ENCODE measurements around the gene PLIN4. TPM values are rescaled to one million over a fixed set of nuclear protein-coding genes. Genes with fewer than 3 reads are reported as not detected.

The PLIN4 gene
- total RNA-seq, 1 donor from 2014 or later: 69.5 TPM

DNA sequence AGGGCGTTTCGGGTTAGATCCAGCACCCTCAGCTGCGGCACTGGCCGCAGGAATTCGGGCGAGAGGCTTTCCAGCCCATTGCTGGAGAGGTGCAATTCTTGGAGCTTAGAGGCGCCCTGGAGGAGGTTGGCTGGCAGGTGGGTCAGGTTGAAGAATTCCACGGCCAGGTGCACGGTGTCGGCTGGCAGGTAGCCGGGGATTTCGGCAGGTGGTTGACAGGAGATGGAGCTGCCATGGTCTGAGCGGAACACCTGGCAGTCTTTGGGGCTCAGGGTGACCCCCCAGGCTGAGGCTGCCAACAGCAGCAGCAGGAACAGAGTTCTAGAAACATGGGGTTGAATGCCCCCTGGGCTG is 20.3 kb upstream of the PLIN4 start:
- no peak overlapping the region for H3K27ac ChIP-seq
- no peak for TF ChIP-seq POLR2AphosphoS5 (IDR thresholded peaks at IDR 0.05; ENCODE audit: insufficient read depth in 1 of 2, low read depth in 1 of 2)
- TF ChIP-seq CTCF (IDR thresholded peaks at IDR 0.05): no peak
- no peak for TF ChIP-seq POLR2A (IDR thresholded peaks at IDR 0.05)
- peaks cover 11% of the 10 kb centered on the region for H3K4me1 ChIP-seq
- intact Hi-C loops (cut with DNase I): no loop called here
- no peaks in the 10 kb centered on the region for H3K27me3 ChIP-seq
- no peaks in the 10 kb centered on the region for H3K36me3 ChIP-seq
- DNase-seq (ENCODE audit: extremely low spot score in 2 of 2): no peak
- no peak overlapping the region for H3K4me3 ChIP-seq
- H3K9me3 ChIP-seq: no peaks in the 10 kb centered on the region

DNA sequence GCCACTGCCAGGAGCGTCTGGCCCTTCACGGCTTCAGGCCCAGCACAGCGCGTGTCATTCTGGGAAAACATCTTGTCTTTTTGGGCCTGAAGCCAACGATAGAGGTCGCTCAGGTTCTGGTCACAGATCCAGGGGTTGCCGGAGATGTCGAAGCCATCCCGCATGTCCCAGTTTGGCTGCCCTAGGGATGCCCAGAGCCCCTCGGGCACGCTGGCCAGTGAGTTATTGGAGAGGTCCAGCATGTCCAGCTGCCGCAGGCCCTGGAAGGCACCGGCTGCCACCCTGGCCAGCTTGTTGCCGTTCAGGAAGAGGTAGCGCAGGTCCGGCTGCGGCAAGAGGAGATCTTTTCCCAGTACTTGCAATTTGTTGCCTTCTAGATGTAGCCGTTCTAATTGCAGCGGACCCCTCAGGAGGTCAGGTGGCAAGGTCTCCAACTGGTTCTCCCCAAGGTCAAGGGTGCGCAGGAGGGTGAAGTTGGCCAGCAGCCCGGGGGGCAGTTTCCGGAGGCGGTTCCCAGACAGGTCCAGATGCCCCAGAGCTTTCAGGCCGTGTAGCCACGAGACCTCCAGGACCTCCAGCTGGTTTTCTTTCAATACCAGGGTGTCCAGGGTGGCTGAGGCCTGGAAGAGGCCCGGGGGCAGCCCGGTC is 19.8 kb upstream of the PLIN4 start:
- intact Hi-C loops (cut with DNase I): no loop called here
- Histone ChIP-seq H3K4me3 (no peak overlapping the region), H3K27me3 (no peaks in the 10 kb centered on the region), H3K27ac (no peak overlapping the region), H3K36me3 (no peaks in the 10 kb centered on the region), H3K9me3 (no peaks in the 10 kb centered on the region), H3K4me1 (peaks cover 11% of the 10 kb centered on the region)
- no peak for DNase-seq (ENCODE audit: extremely low spot score in 2 of 2)
- TF ChIP-seq POLR2AphosphoS5 (IDR thresholded peaks at IDR 0.05; ENCODE audit: insufficient read depth in 1 of 2, low read depth in 1 of 2) (no peak), CTCF (IDR thresholded peaks at IDR 0.05) (no peak), POLR2A (IDR thresholded peaks at IDR 0.05) (no peak)

DNA sequence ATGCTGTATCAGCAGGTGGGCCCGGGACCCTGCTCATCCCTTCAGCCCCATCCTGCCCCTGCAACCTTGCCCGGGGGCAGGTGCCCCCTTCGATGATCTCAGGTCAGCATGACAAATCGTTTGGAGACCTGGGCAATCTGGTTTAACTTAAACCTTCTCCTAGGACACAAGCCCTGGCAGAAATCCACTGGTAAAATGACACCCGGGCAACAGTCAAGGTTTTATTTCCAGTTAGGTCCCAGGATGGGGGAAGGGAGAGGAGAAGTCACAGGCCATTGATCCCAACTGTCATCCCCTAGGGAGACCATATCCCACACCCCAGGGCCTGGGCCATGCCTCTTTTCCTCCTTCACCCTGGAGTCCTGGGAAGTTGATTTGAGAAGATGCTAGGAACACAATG is 18.5 kb upstream of the PLIN4 start:
- intact Hi-C loops (cut with DNase I): no loop called here
- H3K4me1 ChIP-seq: peaks cover 11% of the 10 kb centered on the region
- no peaks in the 10 kb centered on the region for H3K27me3 ChIP-seq
- no peak overlapping the region for H3K4me3 ChIP-seq
- H3K27ac ChIP-seq: no peak overlapping the region
- no peak for TF ChIP-seq POLR2AphosphoS5 (IDR thresholded peaks at IDR 0.05; ENCODE audit: insufficient read depth in 1 of 2, low read depth in 1 of 2)
- no peaks in the 10 kb centered on the region for H3K9me3 ChIP-seq
- no peak for DNase-seq (ENCODE audit: extremely low spot score in 2 of 2)
- H3K36me3 ChIP-seq: no peaks in the 10 kb centered on the region

- intact Hi-C loops (cut with DNase I): no loop called here
- Histone ChIP-seq H3K27ac (no peak within 1 kb of the TSS), H3K4me1 (peaks cover 11% of the 10 kb centered on the region), H3K36me3 (no peaks in the 10 kb centered on the region), H3K27me3 (no peaks in the 10 kb centered on the region), H3K4me3 (peak within 1 kb of the TSS in 1 of 2 donors; percentile 14), H3K9me3 (no peaks in the 10 kb centered on the region)
- no peak for DNase-seq (ENCODE audit: extremely low spot score in 2 of 2)
- TF ChIP-seq CTCF (IDR thresholded peaks at IDR 0.05) (no peak), POLR2A (IDR thresholded peaks at IDR 0.05) (no peak), POLR2AphosphoS5 (IDR thresholded peaks at IDR 0.05; ENCODE audit: insufficient read depth in 1 of 2, low read depth in 1 of 2) (no peak)
Observed at GRCh38 chr19:4534836-4535658, 16.8 kb upstream of the PLIN4 start, which contains the start of gene PLIN5. PLIN5 (minus strand) TSS chr19:4535224; CDS start chr19:4534074, 1,150 bp downstream.

DNA sequence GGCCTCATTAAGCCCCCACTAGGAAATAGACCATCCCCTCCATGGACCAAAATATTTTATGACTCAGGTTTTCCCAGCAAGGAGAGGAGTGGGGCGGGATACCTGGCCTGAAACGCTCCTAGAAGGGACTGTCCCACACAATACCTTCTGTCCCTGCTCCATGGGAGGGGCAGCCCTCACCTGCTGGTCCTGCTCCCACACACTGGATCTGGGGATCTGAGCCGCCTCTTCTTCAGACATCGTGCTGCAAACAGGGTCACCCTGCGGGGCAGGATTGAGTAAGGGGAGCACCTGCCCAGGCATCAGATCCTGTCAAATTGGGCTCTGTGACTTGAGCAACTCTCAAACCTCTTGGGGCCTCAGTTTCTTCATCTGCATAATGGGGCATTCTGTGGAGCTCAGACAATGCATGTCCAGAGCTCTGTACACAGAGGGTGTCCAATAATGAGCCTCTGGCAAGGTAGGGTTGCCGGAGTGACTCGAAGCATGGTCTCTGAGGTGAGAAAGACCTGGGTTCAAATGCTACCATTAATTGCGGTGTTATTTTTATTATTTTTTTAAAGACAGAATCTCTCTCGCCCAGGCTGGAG is 15.6 kb upstream of the PLIN4 start:
- DNase-seq (ENCODE audit: extremely low spot score in 2 of 2): no peak
- Histone ChIP-seq H3K4me1 (peaks cover 11% of the 10 kb centered on the region), H3K27me3 (no peaks in the 10 kb centered on the region), H3K36me3 (no peaks in the 10 kb centered on the region), H3K27ac (no peak overlapping the region), H3K4me3 (no peak overlapping the region), H3K9me3 (no peaks in the 10 kb centered on the region)
- TF ChIP-seq POLR2AphosphoS5 (IDR thresholded peaks at IDR 0.05; ENCODE audit: insufficient read depth in 1 of 2, low read depth in 1 of 2) (no peak), POLR2A (IDR thresholded peaks at IDR 0.05) (no peak), CTCF (IDR thresholded peaks at IDR 0.05) (no peak)
- intact Hi-C loops (cut with DNase I): no loop called here

All from vagina (tissue), 2 donors.